Activated CD8-positive, alpha-beta T cell treated with anti-CD3 and anti-CD28 coated beads, Interleukin-2, amount 10 ng/mL, durations not matched to agents 7 days and 5 days (primary cell): ENCODE data around the gene CBY1. TPM values are rescaled to one million over a fixed set of nuclear protein-coding genes. Genes with fewer than 3 reads are reported as not detected.
"Not testable (repeated sequence)": the region's sequence is repeated elsewhere in the genome, so short reads cannot be mapped to it uniquely, and the experiment has no call there.

Source experiments
- ATAC-seq: fragments of 150-1000 bp; cut with Tn5 transposase; one replicate; pipeline ENCODE4 v1.10.0; 2021; ENCODE audit warnings: moderate library complexity
- CTCF ChIA-PET: fragments of 350-600 bp; sonication (Branson Sonifier 250); formaldehyde crosslinking; loops from one replicate; lab custom pipeline; 2021; ENCODE audit warnings: antibody characterized with exemption; lab: Charles Lee
- POLR2A ChIA-PET: fragments of 350-600 bp; sonication (Branson Sonifier 250); formaldehyde crosslinking; loops from one replicate; lab custom pipeline; 2021; ENCODE audit warnings: antibody characterized with exemption; lab: Charles Lee
- DNase-seq: peaks from one replicate; pipeline ENCODE4 v3.0.0-alpha.2; 2020
- H3K27ac Mint-ChIP-seq: one replicate; pipeline ENCODE4 v1.8.0; 2021; ENCODE audit warnings: mild to moderate bottlenecking, mixed read lengths
- H3K27me3 Mint-ChIP-seq: one replicate; pipeline ENCODE4 v1.8.0; 2021; ENCODE audit warnings: low read depth, mixed read lengths
- H3K36me3 Mint-ChIP-seq: one replicate; pipeline ENCODE4 v1.8.0; 2021; ENCODE audit warnings: low read depth, mixed read lengths
- H3K4me1 Mint-ChIP-seq: one replicate; pipeline ENCODE4 v1.8.0; 2021; ENCODE audit warnings: low read depth, mixed read lengths
- H3K4me3 Mint-ChIP-seq: one replicate; pipeline ENCODE4 v1.8.0; 2021; ENCODE audit warnings: mild to moderate bottlenecking, mixed read lengths
- H3K9me3 Mint-ChIP-seq: one replicate; pipeline ENCODE4 v1.8.0; 2022; ENCODE audit warnings: mixed read lengths; ENCODE audit not compliant: insufficient read depth
- total RNA-seq, 2 experiments: library from RNA; stranded (reverse); gene quantifications; one replicate each; pipeline ENCODE4 v1.2.3, GENCODE V29; 2021

Gene CBY1
- total RNA-seq, 2 experiments from 2014 or later: 11.6 to 13.6 TPM

GRCh38 chr22:38623351-38623750 is 33.1 kb upstream of the CBY1 start:
- Mint-ChIP-seq H3K9me3 (peaks cover 4% of the 10 kb centered on the region), H3K27me3 (peaks cover 4% of the 10 kb centered on the region), H3K4me1 (no peaks in the 10 kb centered on the region), H3K4me3 (no peak overlapping the region), H3K36me3 (no peaks in the 10 kb centered on the region), H3K27ac (no peak overlapping the region)
- ChIA-PET POLR2A (no interaction called here), CTCF (interaction anchor here (0.9 kb wide), 1 partner anchor 58 kb away, joined by 3 read pairs; the partner anchor contains the start of gene TOMM22)
- DNase-seq: no peak
- no peak for ATAC-seq

- no peak for ATAC-seq
- no peak overlapping the region for H3K27ac Mint-ChIP-seq
- H3K36me3 Mint-ChIP-seq: no peaks in the 10 kb centered on the region
- DNase-seq: no peak
- H3K4me3 Mint-ChIP-seq: no peak overlapping the region
- CTCF ChIA-PET: no interaction called here
- H3K9me3 Mint-ChIP-seq: no peaks in the 10 kb centered on the region
- peaks cover 2% of the 10 kb centered on the region for H3K27me3 Mint-ChIP-seq
- H3K4me1 Mint-ChIP-seq: peaks cover 20% of the 10 kb centered on the region
- POLR2A ChIA-PET: no interaction called here
Observed at GRCh38 chr22:38628444-38628843, 28.0 kb upstream of the CBY1 start.

GRCh38 chr22:38629108-38629507 is 27.3 kb upstream of the CBY1 start:
- H3K9me3 Mint-ChIP-seq: no peaks in the 10 kb centered on the region
- H3K36me3 Mint-ChIP-seq: no peaks in the 10 kb centered on the region
- ChIA-PET CTCF (no interaction called here), POLR2A (no interaction called here)
- H3K27ac Mint-ChIP-seq: no peak overlapping the region
- ATAC-seq: no peak
- H3K27me3 Mint-ChIP-seq: peaks cover 2% of the 10 kb centered on the region
- no peak overlapping the region for H3K4me3 Mint-ChIP-seq
- DNase-seq: no peak
- peaks cover 20% of the 10 kb centered on the region for H3K4me1 Mint-ChIP-seq

- Mint-ChIP-seq H3K4me3 (peak overlapping the region; percentile 29), H3K4me1 (peaks cover 20% of the 10 kb centered on the region), H3K27ac (peak overlapping the region; percentile 57), H3K36me3 (no peaks in the 10 kb centered on the region), H3K27me3 (peaks cover 6% of the 10 kb centered on the region), H3K9me3 (no peaks in the 10 kb centered on the region)
- DNase-seq (peak; percentile 58), ATAC-seq (peak; percentile 89)
- POLR2A ChIA-PET: interaction anchor here (0.6 to 1.4 kb wide), 2 partner anchors 51 to 61 kb away, joined by 3 read pairs; partner anchors contain the start of gene DMC1
- CTCF ChIA-PET: interaction anchor here (1.1 kb wide), 1 partner anchor 579 kb away, joined by 3 read pairs; no protein-coding TSS in a partner anchor
Observed at GRCh38 chr22:38631724-38632123, 24.7 kb upstream of the CBY1 start.

- Mint-ChIP-seq H3K4me3 (no peak overlapping the region), H3K4me1 (peaks cover 20% of the 10 kb centered on the region), H3K27me3 (peaks cover 6% of the 10 kb centered on the region), H3K36me3 (no peaks in the 10 kb centered on the region), H3K9me3 (no peaks in the 10 kb centered on the region), H3K27ac (no peak overlapping the region)
- CTCF ChIA-PET: interaction anchor here (1.1 kb wide), 1 partner anchor 580 kb away, joined by 3 read pairs; no protein-coding TSS in a partner anchor
- POLR2A ChIA-PET: interaction anchor here (1.4 kb wide), 1 partner anchor 62 kb away, joined by 3 read pairs; the partner anchor contains the start of gene DMC1
- no peak for DNase-seq
- no peak for ATAC-seq
Observed at GRCh38 chr22:38632528-38632927, 23.9 kb upstream of the CBY1 start.

- Mint-ChIP-seq H3K36me3 (no peaks in the 10 kb centered on the region), H3K27me3 (peaks cover 5% of the 10 kb centered on the region), H3K4me3 (no peak overlapping the region), H3K4me1 (peaks cover 2% of the 10 kb centered on the region), H3K9me3 (no peaks in the 10 kb centered on the region), H3K27ac (no peak overlapping the region)
- ChIA-PET CTCF (no interaction called here), POLR2A (no interaction called here)
- no peak for DNase-seq
- no peak for ATAC-seq
Observed at GRCh38 chr22:38638216-38638615, 18.2 kb upstream of the CBY1 start.

- no peak for DNase-seq
- no peak overlapping the region for H3K4me3 Mint-ChIP-seq
- peaks cover 6% of the 10 kb centered on the region for H3K27me3 Mint-ChIP-seq
- no peak overlapping the region for H3K27ac Mint-ChIP-seq
- ChIA-PET CTCF (interaction anchor here (0.5 kb wide), 1 partner anchor 9 kb away, joined by 3 read pairs; no protein-coding TSS in a partner anchor), POLR2A (no interaction called here)
- ATAC-seq: no peak
- H3K9me3 Mint-ChIP-seq: no peaks in the 10 kb centered on the region
- no peaks in the 10 kb centered on the region for H3K36me3 Mint-ChIP-seq
- peaks cover 2% of the 10 kb centered on the region for H3K4me1 Mint-ChIP-seq
Observed at GRCh38 chr22:38638728-38639127, 17.7 kb upstream of the CBY1 start.

- ChIA-PET CTCF (no interaction called here), POLR2A (no interaction called here)
- Mint-ChIP-seq H3K9me3 (no peaks in the 10 kb centered on the region), H3K4me3 (no peak overlapping the region), H3K36me3 (no peaks in the 10 kb centered on the region), H3K27ac (no peak overlapping the region), H3K27me3 (peaks cover 2% of the 10 kb centered on the region), H3K4me1 (peaks cover 2% of the 10 kb centered on the region)
- ATAC-seq (no peak), DNase-seq (no peak)
Observed at GRCh38 chr22:38641476-38642040, 14.9 kb upstream of the CBY1 start.

GRCh38 chr22:38644245-38644644 is 12.2 kb upstream of the CBY1 start:
- H3K36me3 Mint-ChIP-seq, POLR2A ChIA-PET, CTCF ChIA-PET, H3K27me3 Mint-ChIP-seq, H3K27ac Mint-ChIP-seq, H3K4me3 Mint-ChIP-seq, DNase-seq, H3K4me1 Mint-ChIP-seq, H3K9me3 Mint-ChIP-seq: not testable (repeated sequence)
- peak; percentile 51 for ATAC-seq

- CTCF ChIA-PET: no interaction called here
- no peaks in the 10 kb centered on the region for H3K4me1 Mint-ChIP-seq
Observed at GRCh38 chr22:38645430-38645829, 11.0 kb upstream of the CBY1 start.

GRCh38 chr22:38649841-38650522 is 6.5 kb upstream of the CBY1 start:
- Mint-ChIP-seq H3K36me3 (no peaks in the 10 kb centered on the region), H3K27ac (no peak overlapping the region), H3K9me3 (no peaks in the 10 kb centered on the region), H3K4me1 (peaks cover 3% of the 10 kb centered on the region), H3K27me3 (no peaks in the 10 kb centered on the region), H3K4me3 (no peak overlapping the region)
- ChIA-PET POLR2A (no interaction called here), CTCF (no interaction called here)
- DNase-seq: no peak
- ATAC-seq: no peak

More at GRCh38 chr22:38645430-38645829, 11.0 kb upstream of the CBY1 start:
- Mint-ChIP-seq H3K27me3 (peaks cover 2% of the 10 kb centered on the region), H3K27ac (no peak overlapping the region), H3K9me3 (no peaks in the 10 kb centered on the region), H3K4me3 (no peak overlapping the region), H3K36me3 (no peaks in the 10 kb centered on the region)
- ATAC-seq (no peak), DNase-seq (no peak)
- POLR2A ChIA-PET: no interaction called here

GRCh38 chr22:38652859-38653258 is 3.6 kb upstream of the CBY1 start:
- H3K27me3 Mint-ChIP-seq: no peaks in the 10 kb centered on the region
- no peaks in the 10 kb centered on the region for H3K36me3 Mint-ChIP-seq
- no peak overlapping the region for H3K4me3 Mint-ChIP-seq
- H3K4me1 Mint-ChIP-seq: peaks cover 14% of the 10 kb centered on the region
- DNase-seq: peak; percentile 28
- ChIA-PET POLR2A (interaction anchor here (1.9 kb wide), 1 partner anchor 29 kb away, joined by 5 read pairs; the partner anchor contains the start of gene TOMM22), CTCF (interaction anchor here (0.8 to 1.1 kb wide), 2 partner anchors 29 to 47 kb away, joined by 3 to 4 read pairs; partner anchors contain the start of gene TOMM22)
- H3K9me3 Mint-ChIP-seq: no peaks in the 10 kb centered on the region
- ATAC-seq: no peak
- H3K27ac Mint-ChIP-seq: no peak overlapping the region
